Activated naive CD4-positive, alpha-beta T cell (primary cell): ENCODE measurements around the gene HRH3.
A peak's percentile ranks its signal among the peaks of the same experiment; 100 is the strongest.

Experiments used
- DNase-seq, 4 experiments: peaks; one replicate each; lab custom pipeline; 2025; lab: John Stamatoyannopoulos, UW

HRH3 gene

GRCh38 chr20:62243906-62244515 is 23.9 kb upstream of the HRH3 start:
- DNase-seq = no peak

- DNase-seq = no peak
Observed at GRCh38 chr20:62243106-62243505, 23.0 kb upstream of the HRH3 start.

GRCh38 chr20:62242176-62242575 is 22.1 kb upstream of the HRH3 start:
- no peak for DNase-seq

GRCh38 chr20:62241506-62241905 is 21.4 kb upstream of the HRH3 start:
- no peak for DNase-seq

- no peak for DNase-seq
Observed at GRCh38 chr20:62240020-62240685, 20.1 kb upstream of the HRH3 start.

GRCh38 chr20:62239278-62239879 is 19.3 kb upstream of the HRH3 start:
- DNase-seq = no peak

GRCh38 chr20:62238569-62239277 is 18.6 kb upstream of the HRH3 start:
- no peak for DNase-seq

- DNase-seq = peak; percentile 99 to 100 (median 99)
Observed at GRCh38 chr20:62237801-62238568, 17.9 kb upstream of the HRH3 start, which contains the start of gene OSBPL2. OSBPL2 (plus strand) TSS chr20:62238521; CDS start chr20:62256185, 17,664 bp downstream.

GRCh38 chr20:62237514-62237800 is 17.4 kb upstream of the HRH3 start:
- no peak for DNase-seq

GRCh38 chr20:62236766-62237513 is 16.9 kb upstream of the HRH3 start:
- no peak for DNase-seq

GRCh38 chr20:62236200-62236599 is 16.1 kb upstream of the HRH3 start:
- no peak for DNase-seq

GRCh38 chr20:62235777-62236157 is 15.7 kb upstream of the HRH3 start:
- DNase-seq = no peak

- no peak for DNase-seq
Observed at GRCh38 chr20:62235001-62235776, 15.1 kb upstream of the HRH3 start.

GRCh38 chr20:62234339-62234738 is 14.3 kb upstream of the HRH3 start:
- no peak for DNase-seq

GRCh38 chr20:62233684-62234083 is 13.6 kb upstream of the HRH3 start:
- no peak for DNase-seq

- no peak for DNase-seq
Observed at GRCh38 chr20:62232770-62233645, 12.9 kb upstream of the HRH3 start.

- no peak for DNase-seq
Observed at GRCh38 chr20:62232194-62232593, 12.1 kb upstream of the HRH3 start.

GRCh38 chr20:62231292-62231691 is 11.2 kb upstream of the HRH3 start:
- DNase-seq = no peak

GRCh38 chr20:62230696-62231095 is 10.6 kb upstream of the HRH3 start:
- DNase-seq = no peak

- DNase-seq = no peak
Observed at GRCh38 chr20:62230276-62230675, 10.2 kb upstream of the HRH3 start.
